KOPT-K1 (cell line): ENCODE measurements around the gene BARX1.

Source experiments
- H3K27ac ChIP-seq: fragments of 200-600 bp; sonication (generic); 2 replicates; pipeline ENCODE4 v1.5.1; 2016; ENCODE audit warnings: antibody characterized with exemption, mild to moderate bottlenecking, low read depth, low read length; ENCODE audit not compliant: poor library complexity, severe bottlenecking
- H3K36me3 ChIP-seq: fragments of 200-600 bp; sonication (generic); 2 replicates; pipeline ENCODE4 v1.5.1; 2017; ENCODE audit warnings: antibody characterized with exemption, mild to moderate bottlenecking, low read length, moderate library complexity; ENCODE audit not compliant: insufficient read depth
- H3K9me3 ChIP-seq: fragments of 200-600 bp; sonication (generic); 2 replicates; pipeline ENCODE4 v1.5.1; 2017; ENCODE audit warnings: antibody characterized with exemption, low read length, mild to moderate bottlenecking; ENCODE audit not compliant: insufficient read depth, poor library complexity, severe bottlenecking

The BARX1 gene, protein sequence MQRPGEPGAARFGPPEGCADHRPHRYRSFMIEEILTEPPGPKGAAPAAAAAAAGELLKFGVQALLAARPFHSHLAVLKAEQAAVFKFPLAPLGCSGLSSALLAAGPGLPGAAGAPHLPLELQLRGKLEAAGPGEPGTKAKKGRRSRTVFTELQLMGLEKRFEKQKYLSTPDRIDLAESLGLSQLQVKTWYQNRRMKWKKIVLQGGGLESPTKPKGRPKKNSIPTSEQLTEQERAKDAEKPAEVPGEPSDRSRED

DNA sequence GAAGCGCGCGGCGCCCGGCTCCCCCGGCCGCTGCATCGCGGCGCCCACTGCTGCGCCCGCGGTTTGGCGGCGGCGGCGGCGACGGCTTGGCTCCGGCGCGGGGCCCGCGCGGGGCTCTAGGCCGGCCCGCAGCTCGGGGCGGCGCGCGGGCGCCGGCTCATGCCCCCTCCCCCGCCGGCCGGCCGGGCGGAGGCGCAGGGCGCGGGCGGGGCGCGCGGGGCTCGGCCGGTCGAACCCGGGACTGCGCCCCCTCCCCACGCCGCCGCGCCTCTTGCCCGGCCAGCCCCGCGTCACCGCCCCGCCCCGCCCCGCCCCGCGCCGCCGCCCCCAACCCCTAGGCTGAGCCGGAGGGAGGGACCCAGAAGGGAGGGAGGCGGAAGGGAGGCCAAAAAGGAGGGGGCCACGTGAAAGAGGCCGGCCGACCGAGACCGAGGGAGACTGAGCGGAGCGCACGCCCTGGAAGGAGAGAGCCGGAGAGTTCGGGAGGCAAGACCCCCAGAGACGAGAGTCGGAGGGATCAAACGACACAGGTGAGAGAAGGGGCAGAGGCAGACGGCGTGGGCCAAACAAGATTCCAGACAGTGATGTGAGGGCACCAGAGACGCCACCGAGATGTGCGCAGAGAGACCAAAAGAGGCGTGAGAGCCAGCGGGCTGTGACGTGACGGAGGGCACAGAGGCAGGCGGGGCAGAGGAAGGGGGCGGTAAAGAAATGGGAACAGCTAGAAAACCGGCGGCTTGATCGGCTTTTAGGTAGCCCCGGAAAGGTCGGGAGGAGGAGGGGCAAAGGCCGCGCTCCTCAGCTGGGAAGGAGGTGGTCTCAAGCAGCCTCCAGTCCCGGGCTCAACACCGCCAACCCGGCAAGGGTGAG is at the start of gene BARX1:
BARX1 (minus strand) TSS at position 245 of the 870 bp plus-strand sequence; CDS start at position 36, 209 bp downstream.
- H3K9me3 ChIP-seq = no peaks in the 10 kb centered on the region
- no peak within 1 kb of the TSS for H3K27ac ChIP-seq
- H3K36me3 ChIP-seq = no peaks in the 10 kb centered on the region

DNA sequence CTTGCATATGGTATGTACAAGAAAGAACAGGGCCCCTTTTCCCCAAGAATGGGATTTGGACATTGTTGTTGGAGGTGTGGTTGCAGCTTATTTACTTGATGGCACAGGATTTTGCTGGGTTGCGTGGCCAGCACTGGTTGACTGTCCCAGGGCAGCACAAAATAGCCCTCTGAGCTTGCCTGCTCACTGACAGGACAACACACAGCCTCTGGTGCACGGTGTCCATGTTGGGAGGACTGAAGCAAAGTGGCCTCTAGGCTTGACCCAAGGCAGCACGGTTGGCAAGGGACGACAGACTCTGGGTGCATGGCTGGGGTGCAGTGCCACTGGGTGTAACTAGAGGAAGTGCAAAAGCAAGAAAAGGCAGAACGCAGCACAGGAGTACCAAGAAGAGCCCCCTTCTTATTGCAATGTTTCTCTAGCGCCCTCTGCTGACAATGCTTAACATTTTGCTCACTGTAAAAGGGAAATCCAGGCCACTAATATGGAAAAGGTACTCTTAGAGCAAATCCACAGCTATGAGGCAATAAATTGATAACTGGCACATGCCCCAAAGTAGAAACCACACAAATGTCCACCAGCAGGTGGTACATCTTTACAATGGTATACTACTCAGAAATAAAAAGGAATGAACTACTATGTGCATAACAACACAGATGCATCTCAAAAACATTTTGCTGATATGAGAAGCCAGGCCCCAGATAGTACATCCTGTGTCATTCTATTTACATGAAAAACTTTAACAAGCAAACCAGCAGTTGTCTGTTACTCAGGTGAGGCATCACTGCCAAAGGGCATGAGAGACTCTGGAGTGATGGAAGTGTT is 47.4 kb upstream of the BARX1 start:
- Histone ChIP-seq H3K36me3 (no peaks in the 10 kb centered on the region), H3K9me3 (no peaks in the 10 kb centered on the region), H3K27ac (no peak overlapping the region)

DNA sequence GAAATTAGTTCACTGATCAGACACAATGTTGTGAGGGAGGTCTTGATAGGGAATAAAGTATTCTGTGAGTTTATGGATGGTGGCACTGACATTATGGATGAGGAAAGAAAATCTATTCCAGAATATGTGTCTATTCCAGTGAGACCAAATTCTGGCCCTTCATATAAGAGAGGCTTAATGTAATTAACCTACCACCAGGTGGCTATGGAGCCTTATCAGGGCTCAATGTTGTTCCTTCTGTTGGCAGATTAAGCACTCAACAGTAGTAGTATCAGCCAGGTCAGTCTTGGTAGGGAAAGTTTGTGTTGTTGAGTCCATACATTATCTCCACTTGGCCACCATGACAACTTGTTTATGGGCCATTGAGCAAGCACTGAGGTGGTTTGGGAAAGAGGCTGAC is 41.7 kb upstream of the BARX1 start:
- H3K27ac ChIP-seq = no peak overlapping the region

DNA sequence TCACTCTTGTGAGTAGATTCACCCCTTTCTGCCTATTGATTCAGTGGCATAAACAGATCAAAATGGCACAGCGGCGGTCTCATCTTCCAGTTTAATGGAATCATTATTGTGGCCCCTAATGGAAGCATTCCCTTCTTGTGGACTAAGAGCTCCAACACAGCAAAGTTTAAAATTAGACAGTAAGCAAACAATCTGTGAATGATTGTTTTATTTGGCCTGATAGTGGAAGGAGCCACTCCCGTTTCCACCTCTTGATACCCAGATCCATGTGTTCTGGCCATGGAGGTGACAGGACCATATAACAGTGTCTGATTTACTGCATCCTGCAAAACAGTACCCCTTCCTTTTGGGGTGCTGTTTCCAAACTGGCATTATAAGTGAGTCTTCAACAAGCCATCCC is 41.2 kb upstream of the BARX1 start:
- Histone ChIP-seq H3K9me3 (no peaks in the 10 kb centered on the region), H3K27ac (no peak overlapping the region), H3K36me3 (no peaks in the 10 kb centered on the region)

More for the DNA sequence above, 41.7 kb upstream of the BARX1 start:
- H3K9me3 ChIP-seq = no peaks in the 10 kb centered on the region
- no peaks in the 10 kb centered on the region for H3K36me3 ChIP-seq

DNA sequence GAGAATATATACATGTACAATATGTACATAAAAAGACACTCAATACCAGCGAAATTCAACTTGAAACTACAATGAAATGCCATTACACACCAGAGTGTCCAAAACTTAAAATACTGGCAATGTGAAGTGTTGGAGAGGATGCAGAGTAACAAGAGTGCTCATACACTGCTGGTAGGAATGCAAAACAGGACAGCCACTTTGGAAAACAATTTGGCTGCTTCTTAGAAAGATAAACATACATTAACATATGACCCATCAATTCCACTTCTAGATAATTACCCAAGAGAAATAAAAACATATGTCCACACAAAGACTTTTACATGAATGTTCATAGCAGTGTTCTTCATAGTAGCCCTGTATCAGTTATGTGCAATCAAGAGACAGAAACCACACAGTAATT is 39.4 kb upstream of the BARX1 start:
- peaks cover 7% of the 10 kb centered on the region for H3K9me3 ChIP-seq
- H3K27ac ChIP-seq = no peak overlapping the region
- H3K36me3 ChIP-seq = no peaks in the 10 kb centered on the region

DNA sequence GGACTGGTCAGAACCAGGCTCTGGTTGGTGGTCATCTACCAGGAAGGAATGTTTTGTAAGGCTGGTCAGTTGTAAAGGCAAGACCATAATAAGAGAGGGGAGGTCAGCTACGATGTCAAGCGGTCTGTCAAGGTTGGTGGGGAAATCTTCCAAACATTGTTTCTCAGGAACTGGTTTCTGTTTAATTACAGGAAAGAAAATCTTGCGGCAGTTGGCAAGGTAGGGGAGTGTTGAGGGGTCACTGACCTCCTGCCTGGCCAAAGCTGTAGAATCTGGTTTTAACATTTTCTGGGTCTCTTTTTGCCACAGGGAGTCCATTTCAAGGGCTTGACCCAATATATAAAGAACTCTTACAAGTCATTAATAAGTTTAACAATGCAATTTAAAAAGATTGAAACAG is 39.0 kb upstream of the BARX1 start:
- no peak overlapping the region for H3K27ac ChIP-seq
- no peaks in the 10 kb centered on the region for H3K36me3 ChIP-seq
- H3K9me3 ChIP-seq = peaks cover 7% of the 10 kb centered on the region

DNA sequence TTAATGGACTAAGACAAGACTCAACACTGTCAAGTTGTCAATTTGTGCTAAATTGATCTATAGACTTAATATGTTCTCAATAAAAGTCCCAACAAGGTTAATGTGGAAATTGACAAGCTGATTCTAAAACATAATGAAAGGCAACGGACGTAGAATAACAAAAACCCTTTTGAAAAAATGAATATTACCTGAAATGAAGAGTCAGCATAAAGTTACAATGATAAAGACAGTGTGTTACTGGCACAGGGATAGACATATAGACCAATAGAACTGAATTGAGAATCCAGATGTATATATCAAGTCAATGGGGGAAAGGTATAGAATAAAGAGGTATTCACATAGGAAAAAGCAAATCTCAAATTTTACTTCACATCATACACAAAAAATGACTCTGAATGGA is 37.7 kb upstream of the BARX1 start:
- no peak overlapping the region for H3K27ac ChIP-seq
- H3K9me3 ChIP-seq = peaks cover 7% of the 10 kb centered on the region
- no peaks in the 10 kb centered on the region for H3K36me3 ChIP-seq

DNA sequence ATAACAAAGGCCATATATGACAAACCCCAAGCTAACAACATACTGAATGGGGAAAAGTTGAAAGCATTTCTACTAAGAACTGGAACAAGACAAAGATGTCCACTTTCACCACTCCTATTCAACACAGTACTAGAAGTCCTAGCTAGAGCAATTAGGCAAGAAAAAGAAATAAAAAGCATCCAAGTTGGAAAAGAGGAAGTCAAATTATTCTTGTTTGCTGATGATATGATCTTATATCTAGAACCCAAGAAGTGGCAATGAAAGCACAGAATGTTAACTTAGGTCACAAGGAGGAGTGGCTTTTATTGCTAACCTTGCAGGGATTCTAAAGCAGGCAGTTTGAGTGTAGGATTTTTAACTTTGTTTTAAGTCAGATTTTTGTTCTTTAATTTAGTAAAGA is 35.3 kb upstream of the BARX1 start:
- H3K36me3 ChIP-seq = no peaks in the 10 kb centered on the region
- no peak overlapping the region for H3K27ac ChIP-seq
- H3K9me3 ChIP-seq = peaks cover 14% of the 10 kb centered on the region

DNA sequence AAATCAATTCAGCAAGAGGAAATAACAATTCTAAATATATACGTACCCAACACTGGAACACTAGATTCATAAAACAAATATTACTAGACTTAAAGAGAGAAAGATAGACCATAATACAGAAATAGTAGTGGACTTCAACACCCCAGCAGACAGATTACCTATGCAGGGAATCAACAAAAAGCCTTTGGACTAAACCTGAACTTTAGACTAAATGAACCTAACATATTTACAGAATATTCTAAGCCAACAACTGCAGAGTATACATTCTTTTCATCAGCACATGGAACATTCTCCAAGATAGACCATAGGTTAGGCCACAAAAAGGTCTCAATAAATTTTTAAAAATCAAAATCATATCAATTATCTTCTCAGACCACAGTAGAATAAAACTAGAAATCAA is 32.9 kb upstream of the BARX1 start:
- peaks cover 14% of the 10 kb centered on the region for H3K9me3 ChIP-seq
- H3K27ac ChIP-seq = no peak overlapping the region
- no peaks in the 10 kb centered on the region for H3K36me3 ChIP-seq

DNA sequence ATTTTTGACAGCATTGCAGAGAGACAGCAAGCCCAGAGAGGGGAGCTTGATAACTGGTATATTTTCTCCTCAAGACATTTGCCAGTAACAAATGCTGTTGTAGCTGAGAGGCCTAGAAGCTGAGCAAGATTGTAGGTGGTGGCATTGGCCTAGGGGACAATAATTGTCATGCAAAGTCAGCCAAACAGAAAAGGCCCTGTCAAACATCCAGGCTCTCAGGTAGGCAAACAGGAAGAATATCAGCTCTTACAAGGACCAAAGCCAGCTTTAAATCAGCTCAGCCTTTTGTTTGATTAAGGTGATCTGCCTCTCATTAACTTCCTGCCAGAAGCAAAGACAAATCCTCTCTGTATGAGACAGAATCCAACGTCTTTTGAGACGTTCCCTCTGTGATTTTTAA is 29.7 kb upstream of the BARX1 start:
- no peak overlapping the region for H3K27ac ChIP-seq
- no peaks in the 10 kb centered on the region for H3K36me3 ChIP-seq
- H3K9me3 ChIP-seq = peaks cover 7% of the 10 kb centered on the region

DNA sequence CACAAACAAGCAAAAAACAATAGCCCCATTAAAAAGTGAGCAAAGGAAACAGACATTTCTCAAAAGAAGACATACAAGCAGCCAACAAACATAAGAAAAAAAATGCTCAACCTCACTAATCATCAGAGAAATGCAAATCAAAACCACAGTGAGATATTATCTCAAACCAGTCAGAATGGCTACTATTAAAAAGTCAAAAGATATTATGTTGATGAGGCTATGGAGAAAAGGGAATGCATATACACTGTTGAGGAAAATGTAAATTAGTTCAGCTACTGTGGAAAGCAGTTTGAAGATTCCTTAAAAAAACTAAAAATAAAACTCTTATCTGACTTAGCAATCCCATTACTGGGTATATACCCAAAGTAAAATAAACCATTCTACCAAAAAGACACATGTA is 28.7 kb upstream of the BARX1 start:
- H3K27ac ChIP-seq = no peak overlapping the region
- peaks cover 7% of the 10 kb centered on the region for H3K9me3 ChIP-seq
- no peaks in the 10 kb centered on the region for H3K36me3 ChIP-seq

DNA sequence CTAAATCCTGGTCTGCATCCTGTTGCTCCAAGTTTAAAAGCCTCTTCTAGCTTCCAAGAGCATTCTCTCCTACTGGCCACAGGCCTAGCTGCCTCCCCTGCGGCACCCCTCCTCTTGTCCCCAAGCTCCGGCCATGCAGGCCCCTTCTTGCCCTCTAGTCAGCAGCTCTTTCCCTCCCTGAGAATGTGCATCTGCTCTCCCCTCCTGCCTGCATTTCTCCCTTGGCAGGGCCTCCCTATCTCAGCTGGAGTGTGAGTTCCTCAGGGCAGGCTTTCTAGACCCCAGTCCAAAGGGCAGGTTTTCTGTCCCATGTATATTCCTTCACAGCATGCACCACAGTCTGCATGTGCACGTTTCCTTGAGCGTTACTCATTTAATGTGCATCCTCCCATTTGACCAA is 24.6 kb upstream of the BARX1 start:
- Histone ChIP-seq H3K27ac (no peak overlapping the region), H3K9me3 (no peaks in the 10 kb centered on the region)

DNA sequence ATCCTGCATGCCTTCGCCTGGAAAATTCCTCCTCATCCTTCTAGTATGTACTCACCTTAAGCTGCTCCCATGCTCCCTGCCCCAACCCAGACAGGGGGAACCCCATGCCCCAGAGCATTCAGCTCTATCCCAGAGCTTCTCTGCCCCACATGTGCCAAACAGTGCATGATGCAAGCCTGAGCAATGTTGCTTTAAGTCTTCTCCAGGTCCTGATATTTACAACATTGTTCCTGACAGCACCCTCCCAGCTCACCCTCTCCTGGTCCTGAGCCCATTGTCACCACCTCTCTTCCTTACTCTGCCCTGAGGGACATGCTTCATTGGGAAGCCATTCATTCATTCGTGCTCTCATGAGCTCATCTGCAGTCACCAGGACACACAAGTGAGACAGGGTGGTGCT is 23.4 kb upstream of the BARX1 start:
- Histone ChIP-seq H3K27ac (no peak overlapping the region), H3K36me3 (no peaks in the 10 kb centered on the region), H3K9me3 (no peaks in the 10 kb centered on the region)

More for the DNA sequence above, 24.6 kb upstream of the BARX1 start:
- H3K36me3 ChIP-seq = no peaks in the 10 kb centered on the region

DNA sequence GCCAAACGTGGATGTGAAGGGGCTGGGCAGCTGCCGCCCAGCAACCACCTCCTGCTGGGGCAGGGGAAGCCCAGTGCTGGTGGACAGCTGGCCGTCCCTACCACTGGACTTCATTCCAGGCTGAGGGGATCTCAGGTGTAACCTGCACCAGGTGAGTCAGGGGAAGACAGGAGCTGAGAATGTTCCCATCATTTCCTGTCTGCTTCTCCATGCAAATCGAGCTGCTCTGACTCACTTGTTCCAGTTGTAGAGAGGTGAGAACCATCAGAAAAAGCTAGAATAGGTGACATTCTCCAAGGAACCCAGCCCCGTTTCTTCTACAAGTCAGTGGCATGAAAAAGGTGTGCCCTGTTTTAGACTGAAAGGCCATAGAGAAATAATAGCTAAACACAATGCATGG is 21.8 kb upstream of the BARX1 start:
- H3K27ac ChIP-seq = no peak overlapping the region
- H3K9me3 ChIP-seq = no peaks in the 10 kb centered on the region
- no peaks in the 10 kb centered on the region for H3K36me3 ChIP-seq

DNA sequence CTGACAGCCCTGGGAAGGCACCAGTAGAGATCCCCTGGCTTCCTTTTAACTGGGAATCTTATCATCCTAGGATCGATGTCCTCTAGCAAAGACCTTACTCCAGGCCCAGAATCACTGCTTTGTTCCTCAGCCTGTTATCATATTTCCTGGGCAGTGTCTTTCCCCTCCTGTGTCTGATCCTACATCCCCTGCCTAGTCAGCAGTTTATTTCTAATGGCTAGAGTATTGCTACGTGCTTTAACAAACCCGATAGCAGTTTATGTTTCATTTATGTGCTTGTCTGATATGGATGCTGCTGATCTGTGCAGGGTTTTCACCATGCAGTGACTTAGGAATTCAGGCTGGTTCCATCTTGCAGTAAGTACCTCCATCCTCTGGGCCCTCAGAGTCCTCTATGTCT is 20.9 kb upstream of the BARX1 start:
- H3K27ac ChIP-seq = no peak overlapping the region

More for the DNA sequence above, 20.9 kb upstream of the BARX1 start:
- Histone ChIP-seq H3K9me3 (no peaks in the 10 kb centered on the region), H3K36me3 (no peaks in the 10 kb centered on the region)
